Fibroblast of skin of right quadriceps (primary cell): ENCODE data around the gene ZSCAN10.
A peak's percentile ranks its signal among the peaks of the same experiment; 100 is the strongest.

Experiments
- DNase-seq: peaks from one replicate; pipeline ENCODE4 v3.0.0-alpha.2; 2013

The ZSCAN10 gene

DNA sequence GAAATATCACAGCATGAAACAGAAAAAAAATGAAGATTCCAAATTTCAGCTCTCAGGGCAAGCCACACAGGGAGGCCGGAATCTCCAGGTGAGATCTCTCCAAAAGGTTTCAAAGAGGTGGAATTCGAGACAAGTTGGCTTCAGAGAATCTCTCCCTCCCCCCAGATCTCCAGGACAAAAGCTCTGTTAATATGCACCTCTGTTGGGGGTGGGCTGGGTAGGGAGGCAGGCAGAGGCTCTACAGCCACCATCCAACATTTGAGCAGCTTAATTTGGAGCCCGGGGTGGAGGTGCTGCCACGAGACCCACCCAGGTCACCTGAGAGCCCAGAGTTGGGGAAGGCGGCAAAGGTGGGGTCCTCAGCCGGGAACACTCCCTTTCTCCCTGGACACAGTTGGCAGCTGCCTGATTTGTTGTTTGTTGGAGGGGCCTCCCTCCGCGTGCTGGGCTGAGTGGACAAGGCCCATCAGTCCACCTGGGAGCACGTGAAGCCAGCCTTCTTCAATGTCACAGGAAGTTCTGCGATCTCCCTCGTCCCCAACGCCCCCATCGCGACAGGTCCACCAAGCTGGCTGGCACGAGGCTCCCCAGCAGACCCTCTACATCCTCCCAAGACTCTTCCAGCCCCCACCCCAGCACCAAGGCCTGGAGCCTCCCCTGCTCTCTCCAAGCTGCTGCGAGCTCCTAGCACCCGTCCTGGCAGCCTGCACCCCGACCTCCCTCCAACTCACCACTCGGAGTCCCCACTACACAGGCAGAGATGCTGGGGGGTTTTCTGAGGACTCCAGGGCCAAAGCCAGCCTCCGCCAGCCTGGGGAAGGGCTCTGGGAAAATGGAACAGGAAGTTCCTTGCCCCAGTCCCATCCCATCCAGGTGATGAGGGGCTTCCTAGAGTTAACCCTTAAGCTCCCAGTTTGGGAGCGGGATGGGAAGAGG, at the start of gene ZSCAN10:
ZSCAN10 (minus strand) TSS at position 836 of the 936 bp plus-strand sequence. CDS start 6,357 bp downstream, outside the sequence.
- no peak for DNase-seq

DNA sequence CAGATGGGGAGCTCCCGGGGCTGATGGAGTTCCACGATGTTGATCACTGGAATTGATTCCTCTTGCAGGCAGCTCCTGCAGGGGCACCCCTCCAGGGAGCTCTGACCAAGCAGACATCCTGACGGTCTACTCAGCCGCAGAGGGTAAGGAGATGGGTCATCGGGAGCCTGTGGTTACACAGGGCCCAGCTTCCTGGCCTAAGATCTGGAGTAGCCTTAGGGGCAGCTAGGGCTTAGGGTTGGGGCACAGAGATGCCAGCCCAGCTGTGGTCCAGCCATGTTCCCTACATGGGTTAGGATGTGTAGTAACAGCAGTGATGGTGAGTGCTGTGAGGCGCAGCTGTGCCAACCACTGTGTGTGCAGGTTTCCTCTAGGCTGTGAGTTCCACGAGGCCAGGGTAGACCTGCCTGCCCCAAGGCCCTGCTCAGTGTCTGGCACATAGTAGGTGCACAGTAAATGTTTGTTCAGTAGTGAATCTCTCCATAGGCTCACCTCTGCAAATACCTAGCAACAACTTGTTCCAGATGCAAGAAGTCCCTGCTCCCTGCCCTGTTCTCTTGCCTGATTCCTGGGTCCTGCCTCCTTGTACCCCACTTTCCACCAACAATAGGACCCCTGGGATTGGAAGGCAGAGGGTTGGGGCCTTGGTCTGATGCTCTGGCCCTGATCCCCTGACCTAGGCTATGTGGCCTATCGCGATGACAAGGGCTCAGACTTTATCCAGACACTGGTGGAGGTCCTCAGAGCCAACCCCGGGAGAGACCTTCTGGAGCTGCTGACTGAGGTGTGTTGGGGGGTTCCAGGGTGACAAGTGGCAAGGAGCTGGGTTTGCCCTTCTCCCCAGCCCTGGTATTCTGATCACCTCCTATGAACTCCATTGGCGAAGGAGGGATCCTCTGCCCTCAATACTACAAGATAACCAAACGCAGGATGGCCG, 49.4 kb upstream of the ZSCAN10 start:
- no peak for DNase-seq

DNA sequence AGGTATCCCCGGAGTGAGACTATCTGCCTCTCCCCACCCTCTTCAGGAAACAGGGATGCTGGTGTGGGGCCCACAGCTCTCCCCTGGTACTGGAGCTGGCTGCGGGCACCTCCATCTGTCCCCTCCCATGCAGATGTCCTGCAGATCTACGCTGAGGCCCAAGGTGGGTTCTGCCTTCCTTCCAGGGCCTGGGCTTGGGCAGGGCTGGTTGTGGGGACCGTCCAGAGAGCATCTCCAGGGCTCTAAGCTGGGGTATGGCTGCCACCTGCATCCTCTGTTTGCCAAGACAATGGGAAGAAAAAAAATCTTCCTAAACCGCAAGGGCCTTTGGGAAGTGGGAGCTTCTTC, 48.6 kb upstream of the ZSCAN10 start:
- no peak for DNase-seq

DNA sequence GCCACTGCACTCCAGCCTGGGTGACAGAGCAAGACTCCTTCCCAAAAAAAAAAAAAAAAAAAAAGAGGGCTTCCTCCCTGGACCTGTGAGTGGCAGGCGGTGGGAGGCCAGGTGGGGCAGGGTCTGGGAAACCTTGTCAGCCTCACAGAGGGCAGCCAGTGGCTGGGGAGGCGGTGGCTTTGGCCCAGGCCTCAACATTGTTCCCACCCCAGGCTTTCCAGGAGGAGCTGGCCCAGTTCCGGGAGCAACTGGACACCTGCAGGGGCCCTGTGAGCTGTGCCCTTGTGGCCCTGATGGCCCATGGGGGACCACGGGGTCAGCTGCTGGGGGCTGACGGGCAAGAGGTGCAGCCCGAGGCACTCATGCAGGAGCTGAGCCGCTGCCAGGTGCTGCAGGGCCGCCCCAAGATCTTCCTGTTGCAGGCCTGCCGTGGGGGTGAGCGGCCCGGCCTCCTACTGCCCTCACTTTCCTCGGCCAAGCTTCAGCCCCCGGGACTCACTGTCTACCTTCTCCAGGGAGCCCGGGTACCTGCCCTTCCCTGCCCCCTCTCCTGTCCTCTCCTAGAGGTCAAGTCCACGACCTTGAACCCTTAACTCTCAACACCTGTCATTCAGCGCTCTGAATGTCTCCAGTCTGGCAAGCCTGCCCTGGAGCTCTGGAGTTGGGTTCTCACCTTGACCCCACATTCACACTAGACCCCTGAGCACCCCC, 48.1 kb upstream of the ZSCAN10 start:
- DNase-seq = no peak

DNA sequence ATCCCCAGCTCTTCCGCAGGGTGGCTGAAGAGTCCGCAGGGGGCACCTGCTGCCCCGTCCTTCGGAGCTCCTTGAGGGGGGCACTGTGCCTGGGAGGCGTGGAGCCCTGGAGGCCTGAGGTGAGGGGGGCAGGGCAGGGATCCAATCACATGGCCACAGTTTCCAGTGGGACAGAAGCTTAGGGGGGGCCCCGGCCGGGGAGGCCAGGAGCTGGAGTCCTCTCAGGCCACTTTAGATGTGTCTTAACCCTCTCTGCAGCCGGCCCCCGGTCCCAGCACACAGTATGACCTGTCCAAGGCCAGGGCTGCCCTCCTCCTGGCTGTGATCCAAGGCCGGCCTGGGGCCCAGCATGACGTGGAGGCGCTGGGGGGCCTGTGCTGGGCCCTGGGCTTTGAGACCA, 46.6 kb upstream of the ZSCAN10 start:
- no peak for DNase-seq

DNA sequence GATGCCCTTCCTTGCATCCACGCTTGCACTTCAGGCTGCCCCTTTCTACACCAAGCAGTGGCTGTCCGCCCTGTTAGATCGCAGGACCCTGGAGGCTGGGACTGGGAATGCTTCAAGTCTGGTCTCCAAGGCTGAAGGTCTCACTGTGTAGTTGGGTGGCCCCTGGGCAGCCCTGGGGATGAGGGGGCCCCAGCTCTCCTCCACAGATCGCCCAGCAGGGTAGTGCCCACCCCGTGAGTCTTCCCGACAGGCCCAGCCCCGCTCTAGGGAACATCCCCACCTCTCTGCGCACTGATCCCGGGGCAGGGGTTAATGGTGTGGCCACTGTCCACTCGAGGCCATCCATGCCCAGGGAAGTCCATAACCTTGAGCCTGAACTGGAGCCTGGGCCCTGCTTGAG, 46.1 kb upstream of the ZSCAN10 start:
- DNase-seq = no peak

DNA sequence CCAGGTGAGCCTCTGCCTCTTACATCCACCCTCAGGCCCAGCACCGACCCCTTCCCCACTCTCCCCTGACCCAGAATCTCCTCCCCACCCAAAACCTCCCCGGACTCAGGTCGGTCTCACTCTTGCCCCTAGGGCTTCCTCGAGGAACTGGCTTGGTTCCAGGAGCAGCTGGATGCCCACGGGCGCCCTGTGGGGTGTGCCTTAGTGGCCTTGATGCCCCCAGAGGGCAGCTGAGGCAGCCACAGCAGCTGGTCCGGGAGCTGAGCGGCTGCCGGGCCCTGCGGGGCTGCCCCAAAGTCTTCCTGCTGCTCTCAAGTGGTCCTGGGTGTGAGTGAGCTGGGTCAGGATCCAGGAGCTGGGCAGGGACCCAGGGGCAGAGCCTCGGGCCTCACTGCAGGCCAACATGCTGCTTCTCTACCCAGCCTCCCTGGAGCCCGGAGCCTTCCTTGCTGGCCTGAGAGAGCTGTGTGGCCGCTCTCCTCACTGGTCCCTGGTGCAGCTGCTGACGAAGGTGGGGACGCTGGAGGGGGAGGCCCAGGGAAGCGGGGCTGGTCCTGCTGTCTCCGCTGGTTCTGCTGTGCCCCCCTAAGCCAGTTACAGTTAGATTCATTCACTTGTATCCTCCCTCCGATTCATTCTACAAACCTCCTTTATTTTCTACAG, 45.4 kb upstream of the ZSCAN10 start:
- DNase-seq = no peak

DNA sequence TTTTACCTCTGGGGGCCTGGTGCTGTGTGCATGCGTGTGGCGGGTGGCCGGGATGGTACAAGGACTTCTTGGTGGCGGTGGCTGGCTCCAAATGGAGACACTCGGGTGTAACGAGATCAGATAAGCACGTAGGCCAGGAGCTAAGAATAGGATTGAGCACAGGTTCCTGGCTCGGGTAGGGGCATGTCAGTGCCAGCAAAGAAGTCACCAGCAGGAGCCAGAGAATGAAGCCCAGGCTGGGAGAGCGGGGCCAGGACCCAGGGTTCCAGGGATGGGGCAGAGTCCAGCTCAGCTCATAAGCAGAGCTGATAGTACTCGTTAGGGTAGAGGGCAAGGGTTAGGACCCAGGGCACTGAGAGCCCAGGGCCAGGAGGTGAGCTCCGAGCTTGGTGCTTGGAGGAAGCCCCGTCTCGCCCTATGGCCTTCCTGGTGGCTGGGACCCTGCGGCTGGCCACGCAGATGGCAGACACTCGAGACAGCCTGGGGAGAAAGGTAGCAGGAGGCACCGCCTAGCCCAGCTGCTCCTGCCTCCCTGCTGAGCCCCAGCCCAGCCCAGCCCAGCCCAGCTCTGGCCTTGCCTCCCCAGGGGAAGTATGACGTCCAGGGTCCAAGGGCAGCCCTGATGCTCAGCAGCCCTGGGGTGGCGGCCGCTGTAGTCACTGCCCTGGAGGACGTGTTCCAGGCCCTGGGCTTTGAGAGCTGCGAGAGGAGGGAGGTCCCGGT, 44.7 kb upstream of the ZSCAN10 start:
- no peak for DNase-seq

DNA sequence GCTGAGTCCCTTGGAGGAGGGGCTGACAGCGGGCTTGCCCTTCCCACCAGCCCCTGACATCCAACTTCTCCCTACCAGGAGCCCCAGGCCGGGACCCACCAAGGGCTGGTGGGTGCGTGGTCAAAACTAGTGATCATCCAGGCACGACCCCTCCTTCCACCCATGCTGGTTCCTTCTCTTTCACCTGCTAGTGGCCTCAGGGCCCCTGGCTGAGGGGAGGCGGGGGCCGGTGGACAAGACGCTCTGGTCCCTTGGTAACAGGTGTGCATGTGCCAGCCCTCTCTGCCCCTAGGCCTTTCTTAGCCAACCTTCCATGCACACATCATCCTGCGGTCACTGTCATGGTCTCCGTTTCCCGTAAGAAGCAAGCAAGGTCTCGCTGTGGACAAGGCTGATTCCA, 44.1 kb upstream of the ZSCAN10 start:
- DNase-seq = no peak

DNA sequence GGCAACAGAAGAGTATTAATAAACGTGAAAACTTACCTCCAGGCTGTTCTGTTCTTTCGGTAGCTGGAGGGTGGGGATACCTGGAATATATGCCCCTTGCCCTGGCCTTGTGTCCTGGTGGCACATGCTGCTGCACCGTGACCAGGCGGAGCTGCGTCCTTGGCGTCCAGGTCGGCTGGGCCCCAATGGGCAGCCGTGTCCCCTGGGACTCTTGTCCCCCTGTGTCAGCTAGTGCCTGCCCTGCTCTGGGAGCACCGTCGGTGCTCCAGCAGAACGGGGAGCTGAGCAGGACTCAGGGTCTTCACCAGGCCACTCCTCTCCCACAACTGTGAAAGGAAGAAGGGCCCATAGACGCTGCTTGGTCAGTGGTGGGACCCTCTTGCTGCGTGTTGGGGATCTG, 43.7 kb upstream of the ZSCAN10 start:
- no peak for DNase-seq

DNA sequence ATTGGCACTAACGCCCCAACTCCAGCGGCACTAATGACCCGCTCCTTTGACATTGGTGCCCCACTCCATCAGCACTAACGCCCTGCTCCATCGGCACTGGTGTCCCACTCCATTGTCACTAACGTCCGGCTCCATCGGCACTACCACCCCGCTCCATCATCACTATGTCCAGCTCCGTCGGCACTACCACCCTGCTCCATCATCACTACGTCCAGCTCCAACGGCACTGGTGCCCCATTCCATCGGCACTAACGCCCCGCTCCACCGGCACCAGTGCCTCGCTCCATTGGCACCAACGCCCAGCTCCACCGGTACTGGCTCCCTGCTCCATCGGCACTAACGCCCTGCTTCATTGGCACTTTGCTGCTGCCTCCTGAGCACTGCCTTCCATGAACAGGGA, 43.2 kb upstream of the ZSCAN10 start:
- no peak for DNase-seq

DNA sequence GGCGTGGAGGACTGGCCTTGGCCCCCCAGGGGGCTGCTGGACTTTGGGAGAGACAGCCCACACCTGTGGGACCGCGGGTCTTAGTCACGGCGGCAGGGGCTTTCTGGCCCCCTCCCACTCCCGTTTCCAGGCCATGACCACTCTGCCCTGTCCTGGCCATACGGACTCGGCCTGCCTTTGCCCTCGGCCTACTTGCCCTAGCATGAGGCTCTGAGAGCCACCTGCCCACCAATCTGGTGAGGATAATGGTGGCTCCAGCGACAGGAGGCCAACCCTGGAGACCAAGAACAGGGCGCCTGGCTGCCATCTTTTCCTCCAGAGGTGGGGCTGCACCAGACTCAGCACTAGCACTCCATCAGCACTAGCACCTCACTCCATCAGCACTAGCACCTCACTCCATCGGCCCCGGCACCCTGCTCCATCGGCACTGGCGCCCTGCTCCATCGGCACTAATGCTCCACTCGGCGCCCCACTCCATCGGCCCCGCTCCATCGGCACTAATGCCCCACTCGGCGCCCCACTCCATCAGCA, 42.8 kb upstream of the ZSCAN10 start:
- no peak for DNase-seq

DNA sequence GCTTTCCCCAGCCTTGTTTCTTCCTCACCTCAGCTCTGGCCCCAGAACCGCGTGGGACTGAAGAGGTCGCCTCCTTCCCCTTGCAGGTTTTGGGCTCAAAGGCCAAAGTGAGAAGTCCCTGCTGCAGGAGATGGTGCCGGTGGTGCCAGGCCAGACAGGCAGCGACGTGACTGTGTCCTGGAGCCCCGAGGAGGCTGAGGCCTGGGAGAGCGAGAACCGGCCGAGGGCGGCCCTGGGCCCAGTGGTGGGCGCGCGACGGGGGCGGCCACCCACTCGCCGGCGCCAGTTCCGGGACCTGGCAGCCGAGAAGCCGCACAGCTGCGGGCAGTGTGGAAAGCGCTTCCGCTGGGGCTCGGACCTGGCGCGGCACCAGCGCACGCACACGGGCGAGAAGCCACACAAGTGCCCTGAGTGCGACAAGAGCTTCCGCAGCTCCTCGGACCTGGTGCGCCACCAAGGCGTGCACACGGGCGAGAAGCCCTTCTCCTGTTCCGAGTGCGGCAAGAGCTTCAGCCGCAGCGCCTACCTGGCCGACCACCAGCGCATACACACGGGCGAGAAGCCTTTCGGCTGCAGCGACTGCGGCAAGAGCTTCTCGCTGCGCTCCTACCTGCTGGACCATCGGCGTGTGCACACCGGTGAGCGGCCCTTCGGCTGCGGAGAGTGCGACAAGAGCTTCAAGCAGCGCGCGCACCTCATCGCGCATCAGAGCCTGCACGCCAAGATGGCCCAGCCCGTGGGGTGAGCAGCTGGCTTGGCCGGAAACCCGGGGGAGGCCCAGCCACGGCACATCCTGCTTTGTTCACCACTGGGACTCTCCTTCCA, 41.7 kb upstream of the ZSCAN10 start:
- DNase-seq = no peak

DNA sequence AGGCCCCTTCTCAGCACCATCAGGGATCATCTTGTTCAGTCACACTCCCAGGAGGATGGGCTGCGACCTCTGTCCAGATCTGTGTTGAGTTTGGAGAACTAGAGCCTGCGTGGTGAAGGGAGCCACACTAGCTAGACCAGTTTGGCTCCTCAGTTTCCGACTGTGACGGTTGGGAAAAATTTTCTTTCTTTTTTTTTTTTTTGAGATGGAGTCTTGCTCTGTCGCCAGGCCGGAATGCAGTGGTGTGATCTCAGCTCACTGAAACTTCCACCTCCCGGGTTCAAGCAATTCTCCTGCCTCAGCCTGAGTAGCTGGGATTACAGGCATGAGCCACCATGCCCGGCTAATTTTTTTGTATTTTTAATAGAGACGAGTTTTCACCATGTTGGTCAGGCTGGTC, 40.5 kb upstream of the ZSCAN10 start:
- DNase-seq = peak; percentile 29

DNA sequence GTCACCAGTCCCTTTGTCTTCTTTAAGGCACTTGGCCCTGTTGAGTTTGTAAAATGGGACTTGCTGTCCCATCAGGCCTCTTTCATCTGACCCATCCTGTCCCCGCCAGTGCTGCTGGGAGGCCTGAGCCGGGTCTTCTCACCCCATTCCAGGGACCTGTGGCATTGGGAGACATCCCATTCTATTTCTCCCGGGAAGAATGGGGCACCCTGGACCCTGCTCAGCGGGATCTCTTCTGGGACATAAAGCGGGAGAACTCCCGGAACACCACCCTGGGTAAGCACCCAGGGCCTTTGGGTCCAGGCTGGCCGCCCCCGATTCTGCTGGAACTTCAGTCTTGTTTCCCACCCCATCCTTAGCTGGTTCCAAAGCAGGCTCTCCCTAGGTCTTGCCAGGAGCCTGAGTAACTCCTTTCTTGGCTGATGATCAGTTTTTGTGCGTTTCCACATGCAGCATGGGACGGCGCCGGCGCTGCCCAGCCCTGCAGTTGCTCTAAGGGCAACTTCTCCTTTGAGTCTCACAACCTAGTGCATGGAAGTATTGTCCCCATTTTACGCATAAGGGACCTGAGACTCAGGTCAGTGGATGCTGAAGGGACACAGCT, 39.8 kb upstream of the ZSCAN10 start:
- no peak for DNase-seq

DNA sequence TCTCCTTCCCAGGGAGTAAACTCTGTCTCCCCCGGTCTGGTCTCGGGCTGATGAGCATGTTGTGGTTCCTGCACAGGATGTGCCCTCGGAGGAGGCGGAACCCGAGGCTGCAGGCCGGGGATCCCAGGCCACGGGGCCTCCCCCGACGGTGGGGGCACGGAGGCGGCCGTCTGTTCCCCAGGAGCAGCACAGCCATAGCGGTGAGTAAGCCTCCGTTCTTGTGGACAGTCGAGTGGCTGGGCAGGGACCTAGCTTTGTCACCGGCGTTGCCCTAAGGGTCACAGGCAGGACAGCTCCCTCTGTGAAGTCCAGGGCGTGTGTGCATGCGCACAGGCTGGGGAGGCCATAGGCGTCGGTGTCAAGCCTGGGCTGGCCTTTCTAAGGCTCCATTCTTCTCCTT, 39.2 kb upstream of the ZSCAN10 start:
- no peak for DNase-seq

DNA sequence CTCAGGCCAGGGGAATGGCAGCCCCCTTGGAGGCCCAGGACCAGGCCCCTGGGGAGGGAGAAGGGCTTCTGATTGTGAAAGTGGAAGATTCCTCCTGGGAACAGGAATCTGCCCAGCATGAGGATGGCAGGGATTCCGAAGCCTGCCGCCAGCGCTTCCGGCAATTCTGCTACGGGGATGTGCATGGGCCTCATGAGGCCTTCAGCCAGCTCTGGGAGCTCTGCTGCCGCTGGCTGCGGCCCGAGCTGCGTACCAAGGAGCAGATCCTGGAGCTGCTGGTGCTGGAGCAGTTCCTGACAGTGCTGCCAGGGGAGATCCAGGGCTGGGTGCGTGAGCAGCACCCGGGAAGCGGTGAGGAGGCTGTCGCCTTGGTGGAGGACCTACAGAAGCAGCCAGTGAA, 38.2 kb upstream of the ZSCAN10 start:
- no peak for DNase-seq

DNA sequence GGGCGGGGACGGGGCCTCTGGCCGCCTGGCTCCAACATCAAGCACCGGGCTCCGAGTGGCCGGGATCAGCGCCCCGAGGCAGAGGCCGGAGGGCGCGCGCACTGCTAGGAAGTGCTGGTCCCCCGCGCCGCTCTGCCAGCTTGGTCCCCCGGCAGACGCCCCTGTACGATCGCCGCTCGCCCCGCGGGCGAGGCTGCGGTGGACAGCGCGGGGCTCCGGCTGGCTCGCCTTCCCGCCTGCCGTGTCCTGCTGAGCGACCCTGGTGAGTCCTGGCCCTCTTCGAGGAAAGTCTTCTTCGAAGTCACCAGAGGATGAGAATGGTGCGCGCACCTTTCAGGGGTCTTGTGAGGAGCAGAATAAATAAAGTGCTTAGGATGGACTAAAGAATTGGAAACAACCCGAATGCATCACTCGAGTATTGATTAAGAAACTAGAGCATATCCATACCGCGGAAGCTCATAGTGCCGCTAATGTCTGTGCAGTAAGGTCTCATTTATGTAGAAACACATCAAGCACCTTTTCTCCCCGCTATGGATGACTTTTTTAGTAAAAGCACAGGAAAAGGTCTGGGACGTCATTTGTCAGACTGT, 36.1 kb upstream of the ZSCAN10 start:
- DNase-seq = no peak

DNA sequence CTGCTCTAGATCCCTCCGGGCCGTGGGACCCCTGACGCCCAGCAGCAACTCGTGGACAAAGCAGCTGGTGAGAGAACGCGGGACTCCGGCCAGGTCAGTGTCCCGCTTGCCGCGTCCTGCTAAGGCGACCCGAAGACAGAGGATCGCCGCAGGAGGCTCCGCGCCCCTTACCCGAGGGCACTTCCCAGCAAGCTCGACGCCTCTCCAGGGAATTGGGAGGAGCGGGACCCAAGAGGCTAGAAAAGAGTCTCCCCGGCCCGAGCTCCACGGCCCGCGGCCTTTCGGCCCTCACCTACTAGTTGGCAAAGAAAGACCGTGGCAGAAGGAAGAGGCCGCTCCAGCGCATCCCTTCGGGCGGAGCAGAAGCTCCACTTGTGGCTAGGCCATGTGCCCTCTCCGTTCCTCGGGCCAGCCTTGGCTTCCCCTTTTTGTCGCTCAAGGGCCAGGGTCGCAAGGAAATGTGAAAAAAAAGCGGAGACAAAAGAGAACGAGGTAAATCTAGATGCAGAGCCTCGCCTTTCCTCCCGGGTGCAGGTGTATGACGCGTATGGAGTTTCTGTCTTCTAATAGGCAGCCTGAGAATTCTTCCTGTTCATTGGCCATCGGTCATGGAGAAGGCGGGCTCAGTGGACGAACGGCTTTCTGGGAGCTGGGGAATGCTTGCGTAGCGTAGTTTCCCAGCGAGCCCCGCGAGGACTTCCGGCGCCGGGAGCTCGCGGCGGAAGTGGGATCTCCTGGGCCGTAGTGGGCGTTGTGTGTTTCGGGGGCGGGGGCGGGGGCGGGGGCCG, 35.4 kb upstream of the ZSCAN10 start, which contains the start of gene ZNF213:
ZNF213 (plus strand) TSS at position 692 of the 788 bp plus-strand sequence. CDS start 2,252 bp downstream, outside the sequence.
- peak; percentile 97 for DNase-seq
